Fibroblast of skin of abdomen (primary cell): Measurements from ENCODE around the gene PON3.
"Not testable (repeated sequence)": the region's sequence is repeated elsewhere in the genome, so short reads cannot be mapped to it uniquely, and the experiment has no call there.

ENCODE experiments used
- DNase-seq: peaks from one replicate; pipeline ENCODE4 v3.0.0-alpha.2; 2013

Gene PON3

GRCh38 chr7:95411666-95412065 is 15.5 kb upstream of the PON3 start:
- DNase-seq, result no peak

- DNase-seq, result peak; percentile 31
Measured at GRCh38 chr7:95411036-95411435, 14.9 kb upstream of the PON3 start.

GRCh38 chr7:95407751-95408150 is 11.6 kb upstream of the PON3 start:
- DNase-seq, result no peak

GRCh38 chr7:95405800-95406199 is 9.6 kb upstream of the PON3 start:
- no peak for DNase-seq

- DNase-seq, result no peak
Measured at GRCh38 chr7:95405208-95405607, 9.0 kb upstream of the PON3 start.

GRCh38 chr7:95404316-95404865 is 8.2 kb upstream of the PON3 start:
- DNase-seq, result peak; percentile 10

GRCh38 chr7:95398155-95398940 is 2.2 kb upstream of the PON3 start:
- DNase-seq, result no peak

- no peak for DNase-seq
Measured at GRCh38 chr7:95397381-95397780, 1.2 kb upstream of the PON3 start.

- DNase-seq, result no peak
Measured at GRCh38 chr7:95395755-95396135, 430 bp downstream of the PON3 start.

GRCh38 chr7:95394370-95394769 is 1.8 kb downstream of the PON3 start:
- no peak for DNase-seq

- no peak for DNase-seq
Measured at GRCh38 chr7:95391761-95392160, 4.4 kb downstream of the PON3 start.

- DNase-seq, result no peak
Measured at GRCh38 chr7:95389516-95389915, 6.7 kb downstream of the PON3 start.

- not testable (repeated sequence) for DNase-seq
Measured at GRCh38 chr7:95379457-95379856, 16.7 kb downstream of the PON3 start.

GRCh38 chr7:95376632-95377400 is 19.4 kb downstream of the PON3 start:
- no peak for DNase-seq

- DNase-seq, result no peak
Measured at GRCh38 chr7:95375591-95376257, 20.5 kb downstream of the PON3 start.

- DNase-seq, result no peak
Measured at GRCh38 chr7:95373323-95373722, 22.9 kb downstream of the PON3 start.

- DNase-seq, result no peak
Measured at GRCh38 chr7:95368235-95368634, 27.9 kb downstream of the PON3 start.

- no peak for DNase-seq
Measured at GRCh38 chr7:95367606-95368005, 28.6 kb downstream of the PON3 start.

GRCh38 chr7:95365151-95365550 is 31.0 kb downstream of the PON3 start:
- DNase-seq, result no peak

- DNase-seq, result no peak
Measured at GRCh38 chr7:95357623-95358022, 38.6 kb downstream of the PON3 start.

GRCh38 chr7:95342642-95343307 is 53.4 kb downstream of the PON3 start:
- DNase-seq, result no peak

- no peak for DNase-seq
Measured at GRCh38 chr7:95342029-95342428, 54.1 kb downstream of the PON3 start.

GRCh38 chr7:95340491-95340890 is 55.7 kb downstream of the PON3 start:
- no peak for DNase-seq
